ENCODE data around the gene MFSD2A. TPM values are rescaled to one million over a fixed set of nuclear protein-coding genes. Genes with fewer than 3 reads are reported as not detected.
A peak's percentile ranks its signal among the peaks of the same experiment; 100 is the strongest.
"Not testable (repeated sequence)": the region's sequence is repeated elsewhere in the genome, so short reads cannot be mapped to it uniquely, and the experiment has no call there.

Gene MFSD2A
- 4.8 and 5.8 TPM in 2 replicates for total RNA-seq (2014; rRNA removed; shearing (Covaris generic); ENCODE audit: low replicate concordance)

DNA sequence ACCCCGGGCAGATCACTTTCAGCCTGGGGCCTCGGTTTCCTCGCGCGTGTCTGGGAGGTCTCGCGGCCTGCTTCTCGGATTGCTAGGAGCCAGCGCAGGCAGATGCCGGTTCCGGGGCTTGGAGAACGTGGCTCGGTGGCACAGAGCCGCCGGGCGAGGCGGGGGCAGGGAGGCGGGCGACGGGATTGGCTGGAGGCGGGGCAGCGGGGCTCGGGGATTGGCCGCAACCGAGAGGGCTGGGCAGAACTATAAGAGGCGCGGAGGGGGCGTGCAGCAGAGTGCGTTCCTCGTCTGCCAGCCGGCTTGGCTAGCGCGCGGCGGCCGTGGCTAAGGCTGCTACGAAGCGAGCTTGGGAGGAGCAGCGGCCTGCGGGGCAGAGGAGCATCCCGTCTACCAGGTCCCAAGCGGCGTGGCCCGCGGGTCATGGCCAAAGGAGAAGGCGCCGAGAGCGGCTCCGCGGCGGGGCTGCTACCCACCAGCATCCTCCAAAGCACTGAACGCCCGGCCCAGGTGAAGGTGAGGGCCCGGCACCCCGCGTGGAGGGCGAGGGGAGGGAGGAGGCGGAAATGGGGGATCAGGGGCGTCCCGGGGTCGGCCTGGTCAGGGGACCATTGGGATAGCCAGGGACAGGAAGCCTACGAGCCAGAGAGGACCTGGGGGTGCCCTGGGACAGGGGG is at the start of gene MFSD2A:
TSS of gene MFSD2A (plus strand) at position 276 of the 677 bp plus-strand sequence. CDS start at position 424, 148 bp downstream.
- no peaks in the 10 kb centered on the region for H3K27me3 ChIP-seq
- DNase-seq, result peak; percentile 95
- no peaks in the 10 kb centered on the region for H3K9me3 ChIP-seq
- H3K4me3 ChIP-seq, result peak within 1 kb of the TSS; percentile 59
- no peaks in the 10 kb centered on the region for H3K36me3 ChIP-seq

DNA sequence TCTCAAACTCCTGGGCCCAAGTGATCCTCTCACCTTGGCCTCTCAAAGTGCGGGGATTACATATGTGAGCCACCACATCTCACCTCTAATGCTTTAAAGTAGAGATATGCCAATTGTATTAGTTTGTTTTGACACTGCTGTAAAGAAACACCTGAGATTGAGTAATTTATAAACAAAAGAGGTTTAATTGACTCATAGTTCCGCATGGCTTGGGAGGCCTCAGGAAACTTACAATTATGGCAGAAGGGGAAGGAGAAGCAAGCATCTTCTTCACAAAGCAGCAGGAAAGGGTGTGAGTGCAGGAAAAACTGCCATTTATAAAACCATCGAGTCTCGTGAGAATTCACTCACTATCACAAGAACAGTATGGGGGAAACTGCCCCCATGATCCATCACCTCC is 49.8 kb upstream of the MFSD2A start:
- Histone ChIP-seq H3K27me3 (peaks cover 22% of the 10 kb centered on the region), H3K36me3 (no peaks in the 10 kb centered on the region), H3K9me3 (0 out of 2 replicates have a peak, but pooled peaks cover 3% of the 10 kb centered on the region), H3K4me3 (no peak overlapping the region)
- no peak for DNase-seq

DNA sequence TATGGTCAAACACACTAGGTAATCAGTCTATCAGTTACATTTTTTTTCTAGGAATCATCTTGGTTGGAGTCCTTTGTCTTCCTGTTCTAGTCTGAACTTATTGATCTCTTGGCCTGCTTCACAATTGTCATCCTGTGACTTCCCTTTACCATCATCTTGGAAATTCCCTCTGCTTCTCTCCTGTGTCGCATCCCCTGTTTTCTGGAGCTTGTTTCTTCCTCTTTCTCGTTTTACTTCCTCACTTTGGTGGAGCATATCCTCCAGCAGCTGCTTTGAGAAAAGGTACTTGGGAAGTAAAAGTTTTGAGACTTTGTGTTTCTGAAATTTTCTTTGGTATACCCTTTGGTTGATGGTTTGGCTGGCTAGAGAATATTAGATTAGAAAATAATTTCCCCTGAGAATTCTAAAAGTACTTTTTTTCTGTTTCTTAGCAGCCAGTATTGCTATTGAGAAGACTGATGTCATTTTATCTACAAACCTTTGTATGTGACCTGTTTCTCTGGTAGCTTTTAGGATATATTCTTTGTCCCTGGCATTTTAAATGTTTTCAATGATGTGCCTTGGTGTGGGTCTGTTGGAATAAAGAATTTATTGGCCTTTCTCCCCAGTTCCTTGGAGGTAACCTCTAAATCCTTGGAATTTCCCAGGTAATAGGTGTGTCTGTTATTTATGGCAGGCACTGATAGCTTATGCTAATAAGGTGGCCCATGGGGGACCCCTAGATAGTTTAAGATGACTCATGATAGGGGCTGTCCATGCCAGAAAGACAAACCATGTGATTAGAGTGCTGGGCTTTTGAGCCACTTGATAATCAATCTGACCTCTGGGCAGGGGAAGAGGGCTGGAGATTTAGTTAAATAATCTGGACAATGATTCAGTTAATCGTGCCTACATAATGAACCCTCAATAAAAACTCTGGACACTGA is 47.2 kb upstream of the MFSD2A start:
- H3K4me3 ChIP-seq, result no peak overlapping the region
- DNase-seq, result no peak
- H3K9me3 ChIP-seq, result 0 out of 2 replicates have a peak, but pooled peaks cover 3% of the 10 kb centered on the region
- peaks cover 9% of the 10 kb centered on the region for H3K27me3 ChIP-seq
- H3K36me3 ChIP-seq, result no peaks in the 10 kb centered on the region

DNA sequence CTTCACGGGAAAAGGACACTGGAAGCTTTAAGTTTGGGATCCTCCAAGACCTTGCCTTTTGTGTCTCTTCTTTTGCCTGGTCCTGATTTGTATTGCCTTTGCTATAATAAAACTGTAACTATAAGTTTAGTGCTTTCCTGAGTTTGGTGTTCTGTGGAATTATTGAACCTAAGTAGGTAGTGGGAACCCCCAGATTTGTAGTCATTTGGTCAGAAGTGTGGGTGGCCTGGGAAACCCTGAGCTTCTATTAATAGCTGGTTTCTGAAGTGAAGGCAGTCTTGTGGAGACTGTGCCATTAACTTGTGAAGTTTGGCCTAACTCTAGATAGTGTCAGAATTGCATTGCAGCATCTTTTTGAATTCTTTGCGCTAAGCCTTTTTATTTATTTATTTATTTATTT is 46.4 kb upstream of the MFSD2A start:
- Histone ChIP-seq H3K4me3 (no peak overlapping the region), H3K9me3 (0 out of 2 replicates have a peak, but pooled peaks cover 3% of the 10 kb centered on the region), H3K27me3 (0 out of 2 replicates have a peak, but pooled peaks cover 4% of the 10 kb centered on the region), H3K36me3 (no peaks in the 10 kb centered on the region)
- DNase-seq, result no peak

DNA sequence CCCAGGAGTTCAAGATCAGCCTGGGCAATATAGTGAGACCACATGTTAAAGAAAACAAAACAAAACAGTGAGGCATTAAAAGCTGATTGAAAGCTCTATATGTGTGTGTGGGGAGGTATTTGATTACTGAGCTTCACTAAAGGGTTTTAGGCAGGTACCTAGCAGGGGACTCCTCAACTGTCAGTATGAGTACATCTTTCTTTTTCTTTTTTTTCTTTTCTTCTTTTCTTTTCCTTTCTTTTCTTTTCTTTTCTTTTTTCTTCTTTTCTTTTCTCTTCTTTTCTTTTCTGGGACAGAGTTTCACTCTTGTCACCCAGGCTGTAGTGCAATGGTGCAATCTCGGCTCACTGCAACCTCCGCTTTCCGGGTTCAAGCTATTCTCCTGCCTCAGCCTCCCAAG is 44.7 kb upstream of the MFSD2A start:
- Histone ChIP-seq H3K4me3 (no peak overlapping the region), H3K9me3 (0 out of 2 replicates have a peak, but pooled peaks cover 3% of the 10 kb centered on the region), H3K27me3 (no peaks in the 10 kb centered on the region), H3K36me3 (no peaks in the 10 kb centered on the region)
- DNase-seq, result no peak

DNA sequence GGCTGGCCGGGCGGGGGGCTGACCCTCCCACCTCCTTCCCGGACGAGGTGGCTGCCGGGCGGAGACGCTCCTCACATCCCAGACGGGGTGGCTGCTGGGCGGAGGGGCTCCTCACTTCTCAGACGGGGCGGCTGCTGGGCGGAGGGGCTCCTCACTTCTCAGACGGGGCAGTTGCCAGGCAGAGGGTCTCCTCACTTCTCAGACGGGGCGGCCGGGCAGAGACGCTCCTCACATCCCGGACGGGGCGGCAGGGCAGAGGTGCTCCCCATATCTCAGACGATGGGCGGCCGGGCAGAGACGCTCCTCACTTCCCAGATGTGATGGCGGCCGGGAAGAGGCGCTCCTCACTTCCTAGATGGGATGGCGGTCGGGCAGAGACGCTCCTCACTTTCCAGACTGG is 41.8 kb upstream of the MFSD2A start:
- not testable (repeated sequence) for DNase-seq, H3K4me3 ChIP-seq, H3K9me3 ChIP-seq, H3K27me3 ChIP-seq, H3K36me3 ChIP-seq

DNA sequence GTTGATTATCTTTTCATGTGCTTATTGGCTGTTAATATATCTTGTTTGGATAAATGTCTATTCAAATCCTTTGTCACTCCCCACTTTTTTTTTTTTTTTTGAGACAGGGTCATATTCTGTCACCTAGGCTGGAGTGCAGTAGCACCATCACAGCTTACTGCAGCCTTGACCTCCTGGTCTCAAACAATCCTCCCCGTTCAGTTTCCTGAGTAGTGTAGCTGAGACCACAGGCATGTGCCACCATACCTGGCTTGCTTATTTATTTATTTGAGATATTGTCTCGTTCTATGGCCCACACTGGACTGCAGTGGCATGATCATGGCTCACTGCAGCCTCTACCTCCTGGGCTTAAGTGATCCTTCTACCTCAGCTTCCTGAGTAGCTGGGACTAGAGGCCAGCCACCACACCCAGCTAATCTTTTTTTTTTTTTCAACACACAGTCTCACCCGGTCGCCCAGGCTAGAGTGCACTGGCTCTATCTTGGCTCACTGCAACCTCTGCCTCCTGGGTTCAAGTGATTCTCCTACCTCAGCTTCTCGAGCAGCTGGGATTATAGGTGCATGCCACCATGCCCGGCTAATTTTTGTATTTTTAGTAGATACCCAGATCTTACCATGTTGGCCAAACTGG is 39.3 kb upstream of the MFSD2A start:
- H3K9me3 ChIP-seq, result no peaks in the 10 kb centered on the region
- no peaks in the 10 kb centered on the region for H3K36me3 ChIP-seq
- DNase-seq, result no peak
- no peaks in the 10 kb centered on the region for H3K27me3 ChIP-seq
- H3K4me3 ChIP-seq, result no peak overlapping the region

DNA sequence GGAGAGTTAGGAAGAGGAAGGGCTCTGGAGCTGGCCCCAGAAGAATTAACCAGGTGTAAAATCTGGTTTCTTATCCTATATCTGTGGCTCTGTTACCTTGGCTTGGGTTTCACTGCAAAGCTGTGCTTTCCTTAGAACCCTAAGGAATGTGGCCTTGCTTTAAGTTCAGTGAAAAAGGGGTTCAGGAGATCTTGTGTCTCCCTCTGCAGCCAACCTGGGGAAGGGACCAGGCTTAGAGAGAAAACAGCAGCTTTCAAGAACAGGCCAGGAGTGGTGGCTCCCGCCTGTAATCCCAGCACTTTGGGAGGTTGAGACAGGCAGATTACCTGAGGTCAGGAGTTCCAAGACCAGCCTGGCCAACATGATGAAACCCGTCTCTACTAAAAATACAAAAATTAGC is 37.1 kb upstream of the MFSD2A start:
- no peaks in the 10 kb centered on the region for H3K9me3 ChIP-seq
- no peaks in the 10 kb centered on the region for H3K36me3 ChIP-seq
- no peaks in the 10 kb centered on the region for H3K27me3 ChIP-seq
- H3K4me3 ChIP-seq, result no peak overlapping the region
- DNase-seq, result no peak

DNA sequence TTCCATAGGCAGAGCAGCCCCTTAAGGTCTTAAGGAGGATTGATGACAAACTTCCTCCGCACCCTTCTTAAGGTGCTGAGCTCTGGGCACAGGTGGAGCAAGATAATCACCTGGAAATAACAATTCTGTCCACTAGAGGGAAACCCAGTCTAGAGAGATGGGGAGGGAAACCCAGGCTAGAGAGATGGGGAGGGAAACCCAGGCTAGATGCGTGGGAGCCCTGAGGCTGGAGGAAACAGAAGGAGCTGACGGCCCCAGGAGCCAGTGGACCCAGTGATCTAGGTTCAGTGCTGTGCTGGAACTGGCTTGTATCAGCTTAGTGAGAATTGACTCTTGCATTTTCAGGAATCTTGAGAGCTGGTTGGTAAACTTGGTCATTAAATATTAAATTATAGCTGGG is 35.4 kb upstream of the MFSD2A start:
- Histone ChIP-seq H3K36me3 (no peaks in the 10 kb centered on the region), H3K27me3 (no peaks in the 10 kb centered on the region), H3K9me3 (no peaks in the 10 kb centered on the region), H3K4me3 (no peak overlapping the region)
- peak; percentile 38 for DNase-seq

DNA sequence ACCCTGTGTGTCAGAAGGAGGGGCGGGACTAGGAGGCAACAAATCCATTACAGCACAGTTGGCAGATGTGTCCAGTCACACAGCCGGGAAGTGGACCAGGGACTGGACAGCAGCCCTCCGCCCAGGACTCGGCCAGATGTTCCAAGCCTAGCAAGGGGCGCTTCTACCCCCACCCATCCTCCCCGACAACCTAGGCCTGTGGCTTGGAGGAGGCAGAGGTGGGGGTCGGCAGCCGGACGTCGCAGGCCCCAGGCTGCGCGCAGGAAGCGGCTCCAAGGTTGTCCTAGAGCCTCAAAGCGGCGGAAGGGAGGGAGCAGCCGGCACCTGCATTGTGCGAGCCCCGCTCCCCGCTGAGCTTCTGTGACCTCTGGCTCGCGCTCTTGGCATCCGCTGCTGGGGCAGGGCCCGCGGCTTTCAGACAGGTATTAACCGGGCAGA is 32.7 kb upstream of the MFSD2A start:
- Histone ChIP-seq H3K9me3 (no peaks in the 10 kb centered on the region), H3K4me3 (no peak overlapping the region), H3K36me3 (no peaks in the 10 kb centered on the region), H3K27me3 (no peaks in the 10 kb centered on the region)
- no peak for DNase-seq

DNA sequence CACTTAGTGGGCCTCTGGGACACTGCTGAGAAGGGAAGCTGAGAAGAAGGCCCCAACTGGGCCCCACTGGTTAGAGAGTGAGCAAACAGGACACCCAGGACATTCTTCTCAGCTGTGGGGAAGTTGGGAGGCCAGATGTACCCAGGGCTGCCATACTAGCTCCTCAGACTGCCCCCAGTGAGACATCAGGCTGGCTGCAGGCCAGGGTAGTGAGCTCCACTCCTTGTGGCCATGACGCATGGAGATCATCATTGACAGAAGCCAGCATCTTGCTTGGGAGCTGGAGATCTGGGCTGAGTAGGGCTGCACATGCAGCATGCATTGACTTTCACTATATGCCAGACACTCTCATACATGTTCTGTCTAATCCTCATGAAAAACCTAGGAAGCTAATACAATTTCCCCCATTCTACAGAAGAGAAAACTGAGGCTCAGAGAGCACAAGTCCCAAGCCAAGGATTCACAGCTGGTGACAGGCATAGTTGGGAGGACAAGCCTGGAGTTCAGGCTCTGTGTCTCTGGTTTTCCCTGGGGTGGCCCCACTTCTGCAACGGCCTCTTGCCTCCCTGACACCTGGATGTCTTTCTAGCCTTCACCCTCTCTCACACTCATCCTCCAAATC is 29.1 kb upstream of the MFSD2A start:
- H3K9me3 ChIP-seq, result no peaks in the 10 kb centered on the region
- H3K36me3 ChIP-seq, result no peaks in the 10 kb centered on the region
- H3K4me3 ChIP-seq, result no peak overlapping the region
- DNase-seq, result peak; percentile 32
- H3K27me3 ChIP-seq, result no peaks in the 10 kb centered on the region

DNA sequence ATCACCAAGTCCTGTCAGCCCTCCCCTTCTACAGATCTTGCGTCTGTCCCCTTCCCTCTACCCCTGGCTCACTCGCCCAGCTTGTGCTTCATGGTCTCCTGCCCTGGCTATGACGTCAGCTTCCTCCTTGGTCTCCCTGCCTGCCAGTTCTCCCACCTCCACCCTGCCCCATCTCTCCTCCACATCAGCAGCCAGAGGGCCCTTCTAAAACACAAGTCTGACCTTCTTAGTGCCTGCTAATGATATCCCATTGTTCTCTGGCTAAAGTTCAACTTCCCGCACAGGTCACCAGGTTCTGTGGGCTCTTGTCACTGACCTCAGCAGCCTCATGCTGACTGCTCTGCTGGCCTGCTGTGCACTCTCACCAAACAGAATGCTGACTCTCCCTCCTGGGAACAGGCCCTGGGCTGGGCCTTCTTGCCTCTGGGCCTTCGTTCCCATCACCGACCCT is 28.6 kb upstream of the MFSD2A start:
- H3K27me3 ChIP-seq, result no peaks in the 10 kb centered on the region
- H3K4me3 ChIP-seq, result no peak overlapping the region
- H3K36me3 ChIP-seq, result no peaks in the 10 kb centered on the region
- DNase-seq, result peak; percentile 41
- no peaks in the 10 kb centered on the region for H3K9me3 ChIP-seq

DNA sequence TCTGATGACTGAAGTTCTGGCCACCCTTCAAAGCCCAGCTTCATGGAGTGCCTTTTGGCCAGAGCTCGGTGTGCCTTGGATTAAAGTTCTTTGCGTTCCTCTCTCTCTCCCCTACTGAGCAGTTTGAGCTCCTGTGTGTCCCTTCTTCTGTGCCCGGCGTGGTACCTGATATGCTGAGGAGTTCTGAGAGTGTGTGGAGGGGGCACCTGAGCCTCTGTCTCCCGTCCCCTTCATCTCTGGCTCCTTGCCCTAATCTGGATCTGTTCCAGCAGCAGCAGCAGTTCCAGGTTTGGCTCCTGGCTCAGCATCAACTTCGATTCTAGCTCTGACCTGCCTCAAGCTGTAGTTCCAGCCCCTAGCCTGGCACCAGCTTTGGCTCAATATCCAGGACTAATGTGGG is 28.1 kb upstream of the MFSD2A start:
- H3K4me3 ChIP-seq, result no peak overlapping the region
- no peaks in the 10 kb centered on the region for H3K9me3 ChIP-seq
- no peak for DNase-seq
- no peaks in the 10 kb centered on the region for H3K36me3 ChIP-seq
- H3K27me3 ChIP-seq, result no peaks in the 10 kb centered on the region

DNA sequence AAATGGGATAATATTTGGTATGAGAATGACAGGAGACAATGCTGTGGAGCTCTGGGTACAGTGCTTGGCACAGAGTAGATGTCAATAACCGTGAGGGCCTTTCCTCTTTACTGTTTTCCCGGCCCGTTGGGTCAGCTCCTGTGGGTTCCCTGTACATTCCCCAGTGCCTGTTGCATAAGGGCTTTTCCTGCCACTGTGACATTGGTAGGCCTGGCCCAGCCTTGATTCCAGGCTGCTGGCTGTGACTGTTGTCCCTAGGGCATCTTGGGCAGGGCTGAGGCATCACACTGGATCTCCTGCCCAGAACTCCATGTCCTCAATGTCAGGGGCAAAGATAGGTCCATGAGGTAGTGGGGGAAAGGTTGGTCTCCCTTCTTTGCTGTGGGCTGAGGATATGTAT is 27.4 kb upstream of the MFSD2A start:
- Histone ChIP-seq H3K27me3 (no peaks in the 10 kb centered on the region), H3K9me3 (no peaks in the 10 kb centered on the region), H3K4me3 (no peak overlapping the region), H3K36me3 (no peaks in the 10 kb centered on the region)
- no peak for DNase-seq

DNA sequence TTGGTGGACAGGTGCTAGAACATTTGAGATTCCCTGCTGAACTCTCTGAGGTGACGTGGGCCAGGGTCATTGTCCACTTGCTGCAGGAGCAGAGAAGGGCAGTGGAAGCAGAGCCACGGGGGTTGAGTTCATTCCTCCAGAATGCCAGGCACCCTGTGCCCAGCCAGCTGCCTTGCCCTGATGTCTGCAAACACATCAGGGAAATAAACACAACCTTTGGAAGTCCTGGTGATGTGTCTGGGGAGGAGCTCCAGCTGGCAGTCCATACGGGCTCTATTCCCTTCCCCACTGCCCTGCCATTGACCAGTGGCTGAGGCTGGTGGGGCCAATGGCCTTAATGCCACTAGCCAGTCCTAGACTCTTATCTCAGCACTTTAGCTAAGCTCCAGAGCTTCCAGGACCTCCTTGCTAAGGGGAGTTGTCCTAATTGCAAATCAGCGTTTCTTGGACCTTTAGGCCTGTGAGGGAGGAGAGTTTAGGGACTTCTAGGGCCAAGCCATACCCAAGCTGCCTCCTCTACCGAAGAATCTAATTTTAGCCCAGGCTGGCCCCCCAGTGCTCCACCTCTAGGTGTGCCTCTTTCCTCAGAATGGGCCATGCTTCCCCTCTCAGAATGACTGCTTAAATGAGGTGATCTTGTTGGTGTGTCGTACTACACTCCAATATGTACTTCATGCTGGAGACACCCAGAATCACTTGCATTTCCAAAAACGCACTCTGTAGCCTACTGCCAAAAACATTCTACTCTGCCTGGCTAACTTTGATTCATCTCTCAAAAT is 25.9 kb upstream of the MFSD2A start:
- H3K27me3 ChIP-seq, result no peaks in the 10 kb centered on the region
- H3K4me3 ChIP-seq, result no peak overlapping the region
- no peaks in the 10 kb centered on the region for H3K36me3 ChIP-seq
- DNase-seq, result no peak
- H3K9me3 ChIP-seq, result no peaks in the 10 kb centered on the region

All from MG63 (cell line).